ENCODE results near the gene NRG3.

NRG3 gene

DNA sequence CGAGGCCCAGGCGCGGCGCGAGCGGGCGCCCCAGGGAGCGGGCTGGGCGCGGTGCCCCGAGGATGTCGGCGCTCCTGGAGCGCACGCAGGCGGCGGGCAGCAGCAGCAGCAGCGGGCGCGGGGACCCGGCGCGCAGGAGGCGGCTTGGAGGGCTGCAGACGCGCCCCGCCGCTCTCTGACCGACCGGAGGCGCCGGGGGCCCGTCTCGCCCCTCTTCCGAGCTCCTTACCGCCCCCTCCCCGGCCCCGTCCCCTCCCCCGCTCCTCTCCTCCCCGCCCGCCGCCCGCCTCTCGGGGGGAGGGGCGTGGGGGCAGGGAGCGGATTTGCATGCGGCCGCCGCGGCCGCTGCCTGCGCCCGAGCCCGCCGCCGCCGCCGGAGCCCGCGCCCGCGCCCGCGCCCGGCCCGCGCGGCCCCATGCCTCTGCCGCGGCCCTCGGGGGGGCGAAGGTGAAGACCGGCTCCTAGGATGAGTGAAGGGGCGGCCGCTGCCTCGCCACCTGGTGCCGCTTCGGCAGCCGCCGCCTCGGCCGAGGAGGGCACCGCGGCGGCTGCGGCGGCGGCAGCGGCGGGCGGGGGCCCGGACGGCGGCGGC, at the start of gene NRG3:
NRG3 (plus strand) TSS at position 320 of the 592 bp plus-strand sequence.
- H3K9me3 ChIP-seq (ENCODE audit: control insufficient read depth, insufficient read depth, low read length): no peaks in the 10 kb centered on the region; the same call in 1 of the 2 replicates
- no peak within 1 kb of the TSS for H3K27ac ChIP-seq (ENCODE audit: low read depth, low read length)
- H3K79me2 ChIP-seq (ENCODE audit: control insufficient read depth, low read length): no peaks in the 10 kb centered on the region
- no peak within 1 kb of the TSS for H3K4me2 ChIP-seq (ENCODE audit: low read length)
- TF ChIP-seq, protein P1, sequence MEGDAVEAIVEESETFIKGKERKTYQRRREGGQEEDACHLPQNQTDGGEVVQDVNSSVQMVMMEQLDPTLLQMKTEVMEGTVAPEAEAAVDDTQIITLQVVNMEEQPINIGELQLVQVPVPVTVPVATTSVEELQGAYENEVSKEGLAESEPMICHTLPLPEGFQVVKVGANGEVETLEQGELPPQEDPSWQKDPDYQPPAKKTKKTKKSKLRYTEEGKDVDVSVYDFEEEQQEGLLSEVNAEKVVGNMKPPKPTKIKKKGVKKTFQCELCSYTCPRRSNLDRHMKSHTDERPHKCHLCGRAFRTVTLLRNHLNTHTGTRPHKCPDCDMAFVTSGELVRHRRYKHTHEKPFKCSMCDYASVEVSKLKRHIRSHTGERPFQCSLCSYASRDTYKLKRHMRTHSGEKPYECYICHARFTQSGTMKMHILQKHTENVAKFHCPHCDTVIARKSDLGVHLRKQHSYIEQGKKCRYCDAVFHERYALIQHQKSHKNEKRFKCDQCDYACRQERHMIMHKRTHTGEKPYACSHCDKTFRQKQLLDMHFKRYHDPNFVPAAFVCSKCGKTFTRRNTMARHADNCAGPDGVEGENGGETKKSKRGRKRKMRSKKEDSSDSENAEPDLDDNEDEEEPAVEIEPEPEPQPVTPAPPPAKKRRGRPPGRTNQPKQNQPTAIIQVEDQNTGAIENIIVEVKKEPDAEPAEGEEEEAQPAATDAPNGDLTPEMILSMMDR (IDR thresholded peaks at IDR 0.05; ENCODE audit: low read depth, low read length, poor library complexity, severe bottlenecking): no peak
- TF ChIP-seq EZH2phosphoT487 (IDR thresholded peaks at IDR 0.05; ENCODE audit: borderline replicate concordance, low read length): no peak
- no peaks in the 10 kb centered on the region for H3K4me1 ChIP-seq (ENCODE audit: control insufficient read depth, low read length)
- no peaks in the 10 kb centered on the region for H3K36me3 ChIP-seq (ENCODE audit: control insufficient read depth, low read length)
- no peak within 1 kb of the TSS for H3K4me3 ChIP-seq (ENCODE audit: low read length)
- H3K9me2 ChIP-seq (replicated peaks; ENCODE audit: control insufficient read depth, low read length): no peaks in the 10 kb centered on the region
- no peaks in the 10 kb centered on the region for H3K27me3 ChIP-seq (ENCODE audit: control insufficient read depth, low read length)
- H3F3A ChIP-seq (ENCODE audit: control insufficient read depth, insufficient read depth): no peaks in the 10 kb centered on the region
- H4K20me1 ChIP-seq (ENCODE audit: control insufficient read depth, insufficient read depth, low read depth, low read length): no peaks in the 10 kb centered on the region

DNA sequence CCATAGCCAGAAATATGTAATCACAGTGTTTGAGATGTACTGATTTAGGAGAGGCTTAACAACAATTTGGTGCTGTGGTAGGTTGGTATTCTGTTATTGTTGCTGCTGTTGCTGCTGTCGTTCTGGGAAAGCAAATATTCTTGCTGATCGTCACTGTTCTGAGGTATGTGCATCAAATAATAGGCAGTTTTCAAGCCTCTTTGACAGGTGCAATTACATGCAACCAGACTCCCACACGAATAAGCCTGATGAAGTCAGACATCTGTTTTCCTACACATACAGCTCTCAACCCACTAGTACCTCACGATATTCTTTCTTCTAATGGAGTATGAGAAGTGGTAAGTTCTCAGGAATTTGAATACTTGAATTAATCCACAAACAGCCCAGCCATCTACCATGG, 46.7 kb upstream of the NRG3 start:
- no peaks in the 10 kb centered on the region for H3K27me3 ChIP-seq (ENCODE audit: control insufficient read depth, low read length)
- no peak overlapping the region for H3K27ac ChIP-seq (ENCODE audit: low read depth, low read length)
- no peaks in the 10 kb centered on the region for H3F3A ChIP-seq (ENCODE audit: control insufficient read depth, insufficient read depth)
- TF ChIP-seq, protein P1 (IDR thresholded peaks at IDR 0.05; ENCODE audit: low read depth, low read length, poor library complexity, severe bottlenecking): no peak
- no peak for TF ChIP-seq EZH2phosphoT487 (IDR thresholded peaks at IDR 0.05; ENCODE audit: borderline replicate concordance, low read length)
- H3K79me2 ChIP-seq (ENCODE audit: control insufficient read depth, low read length): no peaks in the 10 kb centered on the region
- H3K4me2 ChIP-seq (ENCODE audit: low read length): no peak overlapping the region
- no peaks in the 10 kb centered on the region for H3K36me3 ChIP-seq (ENCODE audit: control insufficient read depth, low read length)
- no peaks in the 10 kb centered on the region for H3K9me3 ChIP-seq (ENCODE audit: control insufficient read depth, insufficient read depth, low read length)
- no peaks in the 10 kb centered on the region for H3K9me2 ChIP-seq (replicated peaks; ENCODE audit: control insufficient read depth, low read length)
- no peaks in the 10 kb centered on the region for H3K4me1 ChIP-seq (ENCODE audit: control insufficient read depth, low read length)
- H3K4me3 ChIP-seq (ENCODE audit: low read length): no peak overlapping the region
- H4K20me1 ChIP-seq (ENCODE audit: control insufficient read depth, insufficient read depth, low read depth, low read length): no peaks in the 10 kb centered on the region

DNA sequence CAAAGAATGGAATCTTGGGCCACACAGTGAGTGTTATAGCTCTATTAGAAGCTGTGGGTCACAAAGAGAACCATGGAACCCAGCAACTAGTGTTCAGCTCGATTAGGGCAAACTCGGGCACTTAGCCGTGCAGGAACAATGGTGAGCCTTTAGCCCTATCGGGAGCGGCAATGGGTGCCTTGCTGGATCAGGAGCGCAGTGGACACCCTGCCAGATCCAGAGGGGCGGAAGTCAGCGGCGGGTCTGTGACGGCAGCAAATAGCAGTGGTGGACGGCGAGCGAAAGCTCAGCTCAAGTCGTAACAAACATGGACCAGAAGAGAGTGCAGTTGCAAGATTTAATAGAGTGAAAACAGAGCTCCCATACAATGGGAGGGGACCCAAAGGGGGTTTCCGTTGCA, 43.9 kb upstream of the NRG3 start:
- H3K9me2 ChIP-seq (replicated peaks; ENCODE audit: control insufficient read depth, low read length): no peaks in the 10 kb centered on the region
- H3K27me3 ChIP-seq (ENCODE audit: control insufficient read depth, low read length): no peaks in the 10 kb centered on the region
- no peaks in the 10 kb centered on the region for H3K79me2 ChIP-seq (ENCODE audit: control insufficient read depth, low read length)
- no peak overlapping the region for H3K4me2 ChIP-seq (ENCODE audit: low read length)
- H4K20me1 ChIP-seq (ENCODE audit: control insufficient read depth, insufficient read depth, low read depth, low read length): no peaks in the 10 kb centered on the region
- no peaks in the 10 kb centered on the region for H3F3A ChIP-seq (ENCODE audit: control insufficient read depth, insufficient read depth)
- no peak overlapping the region for H3K4me3 ChIP-seq (ENCODE audit: low read length)
- no peak overlapping the region for H3K27ac ChIP-seq (ENCODE audit: low read depth, low read length)
- TF ChIP-seq, protein P1 (IDR thresholded peaks at IDR 0.05; ENCODE audit: low read depth, low read length, poor library complexity, severe bottlenecking): no peak
- TF ChIP-seq EZH2phosphoT487 (IDR thresholded peaks at IDR 0.05; ENCODE audit: borderline replicate concordance, low read length): no peak
- H3K9me3 ChIP-seq (ENCODE audit: control insufficient read depth, insufficient read depth, low read length): no peaks in the 10 kb centered on the region
- no peaks in the 10 kb centered on the region for H3K36me3 ChIP-seq (ENCODE audit: control insufficient read depth, low read length)
- H3K4me1 ChIP-seq (ENCODE audit: control insufficient read depth, low read length): no peaks in the 10 kb centered on the region

Data from DOHH2 (cell line).